SK-N-MC (cell line): ENCODE results near the gene C20orf96.

Source experiments
- DNase-seq: peaks from one replicate; pipeline ENCODE4 v3.0.0-alpha.2; 2011; ENCODE audit warnings: low read depth, low spot score
- H3K27ac ChIP-seq: fragments of 200-600 bp; sonication (generic); 2 replicates; pipeline ENCODE4 v1.5.1; 2016; ENCODE audit warnings: mixed run types
- H3K36me3 ChIP-seq: fragments of 200-600 bp; sonication (generic); 2 replicates; pipeline ENCODE4 v1.6.1; 2017; ENCODE audit warnings: antibody characterized with exemption, low read length, mixed read lengths; ENCODE audit not compliant: insufficient read depth
- H3K4me3 ChIP-seq: fragments of 200-600 bp; sonication (generic); 2 replicates; pipeline ENCODE4 v1.5.1; 2016
- H3K9ac ChIP-seq: fragments of 200-600 bp; sonication (generic); 2 replicates; pipeline ENCODE4 v1.8.0; 2017; ENCODE audit warnings: mixed run types, mixed read lengths; ENCODE audit not compliant: insufficient read length
- H3K9me3 ChIP-seq: fragments of 200-600 bp; sonication (generic); 2 replicates; pipeline ENCODE4 v1.6.1; 2017; ENCODE audit warnings: low read depth, mild to moderate bottlenecking, antibody characterized with exemption, low read length, moderate library complexity, mixed read lengths
- EZH2 ChIP-seq: fragments of 200-600 bp; sonication (generic); IDR thresholded peaks from one replicate; pipeline ENCODE4 v1.6.1; 2017; ENCODE audit warnings: antibody characterized with exemption
- FOXP2 ChIP-seq: optimal IDR thresholded peaks from 2 replicates; pipeline ENCODE3; 2011; ENCODE audit warnings: mild to moderate bottlenecking, moderate library complexity; ENCODE audit not compliant: insufficient read depth; ENCODE audit errors: extremely low read length, control extremely low read depth
- POLR2AphosphoS5 ChIP-seq: IDR thresholded peaks from 2 replicates; pipeline ENCODE4 v1.6.1; 2012; ENCODE audit warnings: mild to moderate bottlenecking, low read depth, low read length, borderline replicate concordance

Gene C20orf96

DNA sequence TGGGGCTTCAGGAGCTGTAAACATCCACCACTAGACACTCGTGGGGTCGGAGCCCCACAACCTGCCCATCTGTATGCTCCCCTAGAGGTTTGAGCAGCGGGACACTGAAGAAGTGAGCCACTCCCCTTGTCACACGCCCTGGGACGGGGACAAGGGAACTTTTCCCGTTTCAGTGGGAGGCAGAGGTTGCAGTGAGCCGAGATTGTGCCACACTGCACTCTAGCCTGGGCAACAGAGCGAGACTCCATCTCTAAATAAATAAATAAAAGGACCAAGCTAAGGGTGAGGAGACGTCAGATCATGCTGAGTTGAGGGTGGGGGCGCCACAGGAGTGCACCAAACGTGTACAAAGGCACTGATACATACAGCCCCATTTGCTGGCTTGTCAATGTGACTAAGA, 15.2 kb upstream of the C20orf96 start:
- no peak overlapping the region for H3K27ac ChIP-seq
- no peak overlapping the region for H3K9ac ChIP-seq
- H3K4me3 ChIP-seq, result no peak overlapping the region
- no peak for DNase-seq
- no peaks in the 10 kb centered on the region for H3K9me3 ChIP-seq
- no peaks in the 10 kb centered on the region for H3K36me3 ChIP-seq
- TF ChIP-seq POLR2AphosphoS5, result no peak
- no peak for TF ChIP-seq FOXP2
- TF ChIP-seq EZH2, result no peak

DNA sequence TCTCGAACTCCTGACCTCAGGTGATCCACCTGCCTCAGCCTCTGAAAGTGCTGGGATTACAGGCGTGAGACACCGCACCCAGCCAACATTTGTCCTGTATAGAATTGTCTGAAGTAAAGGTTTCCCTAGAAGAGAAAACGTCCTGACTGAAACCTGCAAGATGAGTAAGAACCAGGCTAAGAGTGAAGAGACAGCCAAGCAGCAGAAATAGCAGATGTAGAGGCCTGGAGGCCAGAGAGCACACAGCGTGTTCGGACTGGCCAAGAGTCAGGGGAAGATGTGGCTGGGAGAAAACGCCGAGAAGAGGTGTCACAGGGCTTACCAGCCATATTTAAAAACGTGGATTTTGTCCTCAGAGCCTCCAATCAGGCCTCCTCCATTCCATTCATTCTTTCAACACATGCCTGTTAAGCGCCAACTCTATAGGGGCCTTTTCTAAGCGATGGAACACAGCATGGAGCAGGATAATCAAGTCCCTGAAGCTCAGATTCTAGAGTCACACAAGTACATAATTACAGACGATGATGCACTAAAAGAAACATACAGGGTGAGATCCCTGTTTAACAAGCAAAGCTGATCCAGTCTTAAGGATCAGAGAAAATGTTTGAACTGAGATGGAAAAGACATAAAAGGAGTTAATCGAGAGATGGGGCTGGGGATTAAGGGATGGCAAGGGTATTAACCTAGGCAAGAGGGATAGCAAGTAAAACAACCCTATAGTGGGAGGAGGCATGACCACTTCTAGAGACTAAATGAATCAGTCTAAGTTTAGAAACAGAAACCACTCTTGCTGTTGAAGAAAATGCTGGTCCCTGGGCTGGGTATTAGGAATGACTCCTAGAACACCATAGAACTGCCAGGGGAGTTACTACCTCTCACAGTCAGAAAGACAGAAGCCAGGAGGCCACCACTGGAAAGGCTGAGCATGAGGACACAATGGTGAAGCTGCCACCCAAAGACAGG, 11.6 kb upstream of the C20orf96 start:
- Histone ChIP-seq H3K27ac (no peak overlapping the region; the same call in 1 of the 2 replicates), H3K4me3 (no peak overlapping the region), H3K36me3 (peaks cover 9% of the 10 kb centered on the region; the same call in 1 of the 2 replicates), H3K9ac (no peak overlapping the region), H3K9me3 (no peaks in the 10 kb centered on the region)
- no peak for DNase-seq
- TF ChIP-seq POLR2AphosphoS5, result no peak
- no peak for TF ChIP-seq EZH2
- no peak for TF ChIP-seq FOXP2

DNA sequence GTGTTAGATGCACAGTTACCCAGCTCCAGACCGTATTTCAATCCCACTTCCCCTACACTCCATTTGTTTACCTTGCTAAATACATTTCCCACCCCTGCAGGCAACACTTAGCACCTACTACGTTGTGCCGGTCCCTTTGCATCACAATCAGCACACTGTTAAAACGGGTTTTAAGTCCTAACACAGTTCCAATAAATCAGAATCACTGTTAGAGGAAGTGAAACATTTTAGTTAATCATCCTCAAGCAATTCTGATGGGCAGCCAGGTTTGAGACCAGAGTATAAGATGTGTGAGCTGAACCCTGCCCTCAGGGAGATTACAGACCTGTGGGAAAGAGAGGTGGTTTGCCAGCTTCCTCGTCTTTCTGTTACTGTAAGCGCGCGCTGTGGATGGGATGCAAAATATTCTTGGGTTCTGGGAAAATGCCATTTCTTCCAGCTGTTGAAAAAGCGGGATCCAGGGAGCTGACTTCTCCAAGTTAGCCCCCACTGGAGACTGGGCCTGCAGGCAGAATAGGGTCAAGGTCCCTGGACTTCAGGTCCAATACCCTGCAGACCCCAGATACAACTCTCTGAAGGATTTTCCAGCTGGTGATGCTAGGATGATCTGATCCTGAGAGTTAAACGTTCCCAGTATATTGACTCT, 9.9 kb upstream of the C20orf96 start:
- peak overlapping the region; percentile 77 for H3K27ac ChIP-seq
- DNase-seq, result no peak
- TF ChIP-seq FOXP2 (no peak), POLR2AphosphoS5 (no peak), EZH2 (no peak)
- peaks cover 9% of the 10 kb centered on the region; the same call in 1 of the 2 replicates for H3K36me3 ChIP-seq
- peak overlapping the region; percentile 41 for H3K9ac ChIP-seq
- no peaks in the 10 kb centered on the region for H3K9me3 ChIP-seq
- peak overlapping the region; percentile 99 for H3K4me3 ChIP-seq

DNA sequence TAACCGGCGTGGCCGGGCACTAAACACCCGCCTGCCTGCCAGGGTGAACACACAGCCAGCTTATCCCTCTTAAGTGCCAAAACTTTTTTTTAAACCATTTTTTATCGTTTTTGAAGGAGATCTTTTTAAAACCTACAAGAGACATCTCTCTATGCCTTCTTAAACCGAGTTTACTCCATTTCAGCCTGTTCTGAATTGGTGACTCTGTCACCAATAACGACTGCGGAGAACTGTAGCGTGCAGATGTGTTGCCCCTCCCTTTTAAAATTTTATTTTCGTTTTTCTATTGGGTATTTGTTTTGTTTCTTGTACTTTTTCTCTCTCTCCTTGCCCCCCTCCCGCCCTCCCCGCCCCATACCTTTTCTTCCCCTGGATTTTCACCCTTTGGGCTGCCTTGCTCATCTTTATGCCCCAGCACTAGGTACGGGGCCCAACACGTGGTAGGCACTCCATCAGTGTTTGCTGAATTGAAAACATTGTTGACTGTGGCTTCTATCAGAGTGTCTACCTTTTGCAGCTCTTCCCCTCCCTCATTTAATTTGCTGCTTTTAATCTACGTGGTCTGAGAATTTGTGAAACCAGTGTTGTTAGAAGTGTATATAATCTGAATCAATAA, 8.3 kb upstream of the C20orf96 start:
- Histone ChIP-seq H3K9ac (peak overlapping the region; percentile 97), H3K27ac (0 out of 2 replicates have a peak overlapping the region, but pooled peaks have one; percentile 77), H3K36me3 (peaks cover 9% of the 10 kb centered on the region; the same call in 1 of the 2 replicates), H3K9me3 (no peaks in the 10 kb centered on the region), H3K4me3 (peak overlapping the region; percentile 99)
- TF ChIP-seq POLR2AphosphoS5, result no peak
- no peak for TF ChIP-seq FOXP2
- no peak for TF ChIP-seq EZH2
- DNase-seq, result no peak

DNA sequence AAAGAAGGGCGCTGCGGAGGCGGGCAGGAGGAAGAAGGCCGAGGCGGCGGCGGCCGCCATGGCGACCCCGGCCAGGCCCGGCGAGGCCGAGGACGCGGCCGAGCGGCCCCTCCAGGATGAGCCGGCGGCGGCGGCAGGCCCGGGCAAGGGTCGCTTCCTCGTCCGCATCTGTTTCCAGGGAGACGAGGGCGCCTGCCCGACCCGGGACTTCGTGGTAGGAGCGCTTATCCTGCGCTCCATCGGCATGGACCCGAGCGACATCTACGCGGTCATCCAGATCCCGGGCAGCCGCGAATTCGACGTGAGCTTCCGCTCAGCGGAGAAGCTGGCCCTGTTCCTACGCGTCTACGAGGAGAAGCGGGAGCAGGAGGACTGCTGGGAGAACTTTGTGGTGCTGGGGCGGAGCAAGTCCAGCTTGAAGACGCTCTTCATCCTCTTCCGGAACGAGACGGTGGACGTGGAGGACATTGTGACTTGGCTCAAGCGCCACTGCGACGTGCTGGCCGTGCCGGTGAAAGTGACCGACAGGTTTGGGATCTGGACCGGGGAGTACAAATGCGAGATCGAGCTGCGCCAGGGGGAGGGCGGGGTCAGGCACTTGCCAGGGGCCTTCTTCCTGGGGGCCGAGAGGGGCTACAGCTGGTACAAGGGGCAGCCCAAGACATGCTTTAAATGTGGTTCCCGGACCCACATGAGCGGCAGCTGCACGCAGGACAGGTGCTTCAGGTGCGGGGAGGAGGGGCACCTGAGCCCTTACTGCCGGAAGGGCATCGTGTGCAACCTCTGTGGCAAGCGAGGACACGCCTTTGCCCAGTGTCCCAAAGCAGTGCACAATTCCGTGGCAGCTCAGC, 7.6 kb upstream of the C20orf96 start:
- Histone ChIP-seq H3K4me3 (peak overlapping the region; percentile 99), H3K9me3 (no peaks in the 10 kb centered on the region), H3K27ac (peak overlapping the region; percentile 92), H3K9ac (peak overlapping the region; percentile 97), H3K36me3 (peaks cover 9% of the 10 kb centered on the region; the same call in 1 of the 2 replicates)
- TF ChIP-seq EZH2 (no peak), POLR2AphosphoS5 (peak; percentile 41; the same call in 1 of the 2 replicates), FOXP2 (no peak)
- no peak for DNase-seq

DNA sequence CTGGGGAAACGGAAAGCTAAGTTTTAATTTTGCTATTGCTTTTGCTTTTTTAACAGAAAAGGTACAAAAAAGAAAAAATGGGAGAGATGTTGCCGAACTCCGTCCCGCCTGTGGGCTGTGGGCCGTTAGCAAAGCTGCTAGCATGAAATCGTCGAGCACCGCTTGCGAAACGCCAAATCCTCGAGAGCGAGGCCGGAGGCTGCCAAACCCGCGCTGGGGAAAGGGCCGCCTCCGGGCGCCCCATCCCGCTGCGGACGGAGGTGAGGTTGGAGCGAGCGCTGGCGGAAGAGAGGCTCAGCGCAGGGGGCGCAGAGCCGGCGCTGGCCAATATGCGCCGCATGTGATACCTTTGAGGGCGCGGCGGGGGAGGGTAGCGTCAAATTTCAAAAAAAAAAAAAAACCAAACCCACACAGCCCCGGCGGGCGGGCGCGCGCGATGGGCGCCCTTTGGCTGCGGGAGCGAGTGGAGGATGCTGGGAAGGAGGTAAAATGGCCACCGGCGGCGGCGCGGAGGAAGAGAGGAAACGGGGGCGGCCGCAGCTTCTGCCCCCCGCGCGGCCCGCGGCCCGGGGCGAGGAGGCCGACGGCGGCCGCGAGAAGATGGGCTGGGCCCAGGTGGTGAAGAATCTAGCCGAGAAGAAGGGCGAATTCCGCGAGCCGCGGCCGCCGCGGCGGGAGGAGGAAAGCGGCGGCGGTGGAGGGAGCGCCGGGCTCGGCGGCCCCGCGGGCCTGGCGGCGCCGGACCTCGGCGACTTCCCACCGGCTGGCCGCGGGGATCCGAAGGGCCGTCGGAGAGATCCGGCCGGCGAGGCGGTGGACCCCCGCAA, 6.8 kb upstream of the C20orf96 start, which contains the start of gene ZCCHC3:
Gene ZCCHC3, plus strand, starts transcription at position 473 of the 827 bp plus-strand sequence. Its CDS starts 17 bp downstream, at position 490.
- Histone ChIP-seq H3K4me3 (peak within 1 kb of the TSS; percentile 99), H3K9me3 (no peaks in the 10 kb centered on the region), H3K27ac (peak within 1 kb of the TSS; percentile 92), H3K36me3 (peaks cover 9% of the 10 kb centered on the region; the same call in 1 of the 2 replicates), H3K9ac (peak within 1 kb of the TSS; percentile 97)
- DNase-seq, result no peak
- peak; percentile 86 for TF ChIP-seq POLR2AphosphoS5
- TF ChIP-seq FOXP2, result no peak
- TF ChIP-seq EZH2, result no peak

DNA sequence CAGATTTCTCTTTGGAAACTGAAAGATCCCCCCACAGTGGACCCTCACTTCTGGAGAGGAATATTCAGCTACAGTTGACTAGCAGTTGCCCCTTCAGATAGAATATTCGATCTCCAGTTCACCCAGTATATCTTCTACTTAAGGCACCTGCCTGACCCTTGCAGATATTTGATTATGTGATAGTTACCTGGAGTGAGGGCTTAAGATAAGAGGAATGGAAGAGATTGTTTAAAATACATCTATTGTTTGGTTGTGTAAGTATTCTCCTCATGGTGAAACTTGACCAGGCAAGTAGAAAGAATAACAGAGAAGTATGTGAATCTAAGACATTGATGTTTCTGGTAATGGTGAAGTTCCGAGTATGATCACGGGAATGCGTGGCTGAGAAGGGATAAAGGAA, 5.3 kb upstream of the C20orf96 start:
- Histone ChIP-seq H3K9ac (no peak overlapping the region), H3K4me3 (no peak overlapping the region)
- TF ChIP-seq EZH2, result no peak
- TF ChIP-seq POLR2AphosphoS5, result no peak
- TF ChIP-seq FOXP2, result no peak

More for the DNA sequence above, 5.3 kb upstream of the C20orf96 start:
- no peak for DNase-seq
- peaks cover 9% of the 10 kb centered on the region; the same call in 1 of the 2 replicates for H3K36me3 ChIP-seq
- H3K9me3 ChIP-seq, result no peaks in the 10 kb centered on the region
- H3K27ac ChIP-seq, result no peak overlapping the region
